ENCODE data around the gene FBXW10.
"Not testable (repeated sequence)": the region's sequence is repeated elsewhere in the genome, so short reads cannot be mapped to it uniquely, and the experiment has no call there.

FBXW10 gene, protein sequence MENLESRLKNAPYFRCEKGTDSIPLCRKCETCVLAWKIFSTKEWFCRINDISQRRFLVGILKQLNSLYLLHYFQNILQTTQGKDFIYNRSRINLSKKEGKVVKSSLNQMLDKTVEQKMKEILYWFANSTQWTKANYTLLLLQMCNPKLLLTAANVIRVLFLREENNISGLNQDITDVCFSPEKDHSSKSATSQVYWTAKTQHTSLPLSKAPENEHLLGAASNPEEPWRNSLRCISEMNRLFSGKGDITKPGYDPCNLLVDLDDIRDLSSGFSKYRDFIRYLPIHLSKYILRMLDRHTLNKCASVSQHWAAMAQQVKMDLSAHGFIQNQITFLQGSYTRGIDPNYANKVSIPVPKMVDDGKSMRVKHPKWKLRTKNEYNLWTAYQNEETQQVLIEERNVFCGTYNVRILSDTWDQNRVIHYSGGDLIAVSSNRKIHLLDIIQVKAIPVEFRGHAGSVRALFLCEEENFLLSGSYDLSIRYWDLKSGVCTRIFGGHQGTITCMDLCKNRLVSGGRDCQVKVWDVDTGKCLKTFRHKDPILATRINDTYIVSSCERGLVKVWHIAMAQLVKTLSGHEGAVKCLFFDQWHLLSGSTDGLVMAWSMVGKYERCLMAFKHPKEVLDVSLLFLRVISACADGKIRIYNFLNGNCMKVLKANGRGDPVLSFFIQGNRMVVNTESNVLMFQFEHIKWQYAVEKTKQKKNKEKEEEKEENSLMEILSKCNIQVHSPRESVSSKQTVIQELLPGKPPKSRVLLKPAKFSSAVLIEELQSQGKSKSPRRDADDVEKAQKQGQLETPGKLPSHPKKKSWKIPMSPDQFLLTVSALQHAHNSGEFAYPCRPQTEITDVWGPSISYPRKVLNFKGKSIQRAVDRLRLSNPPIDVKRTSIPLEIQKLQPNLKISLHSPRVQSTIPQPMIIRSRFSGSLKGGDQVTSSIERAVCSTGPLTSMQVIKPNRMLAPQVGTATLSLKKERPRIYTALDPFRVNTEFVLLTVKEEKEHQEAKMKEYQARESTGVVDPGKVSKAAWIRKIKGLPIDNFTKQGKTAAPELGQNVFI

DNA sequence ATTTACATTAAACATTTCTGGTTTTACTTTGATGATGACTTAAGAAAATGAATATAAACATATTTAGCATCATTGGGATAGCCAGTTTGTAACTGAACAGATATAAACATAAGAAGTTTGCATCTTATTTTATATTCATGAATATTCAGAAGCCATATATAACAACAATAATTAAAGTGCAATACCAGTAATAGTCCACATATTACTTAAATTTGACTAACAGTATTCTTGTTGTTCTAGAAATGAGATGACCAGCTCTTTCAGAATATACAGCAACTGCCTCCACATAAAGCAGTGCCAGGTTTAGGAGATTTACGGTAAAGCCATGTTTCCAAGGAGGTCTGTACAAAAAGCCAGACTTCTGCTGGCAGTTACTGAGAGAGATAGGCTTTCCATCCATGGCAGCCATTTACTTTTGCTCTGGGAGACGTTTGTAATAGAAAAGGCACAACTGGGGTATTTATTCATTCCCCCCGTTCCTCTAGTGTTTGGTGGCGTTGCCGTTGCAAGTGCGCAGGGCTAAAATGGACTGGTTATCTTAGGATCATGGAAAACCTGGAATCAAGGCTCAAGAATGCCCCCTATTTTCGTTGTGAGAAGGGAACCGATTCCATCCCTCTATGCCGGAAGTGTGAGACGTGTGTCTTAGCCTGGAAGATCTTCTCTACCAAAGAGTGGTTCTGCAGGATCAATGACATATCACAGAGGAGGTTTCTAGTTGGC is at the start of gene FBXW10:
Gene FBXW10 (plus strand): TSS at position 356 of the 723 bp plus-strand sequence. CDS start 191 bp downstream, at position 547.
- not testable (repeated sequence) for H3K4me3 ChIP-seq (replicated peaks; ENCODE audit: low read depth, low read length); DNase-seq (ENCODE audit: extremely low read depth, low read depth)

GRCh38 chr17:18695143-18695542 is 48.7 kb upstream of the FBXW10 start:
- not testable (repeated sequence) for H3K4me3 ChIP-seq (replicated peaks; ENCODE audit: low read depth, low read length); DNase-seq (ENCODE audit: extremely low read depth, low read depth)

- DNase-seq (ENCODE audit: extremely low read depth, low read depth): not testable (repeated sequence)
- H3K4me3 ChIP-seq (replicated peaks; ENCODE audit: low read depth, low read length): peak overlapping the region; percentile 54
These were observed 45.3 kb upstream of the FBXW10 start for GRCh38 chr17:18698473-18699103.

- DNase-seq (ENCODE audit: extremely low read depth, low read depth); H3K4me3 ChIP-seq (replicated peaks; ENCODE audit: low read depth, low read length): not testable (repeated sequence)
These were observed 37.9 kb upstream of the FBXW10 start for GRCh38 chr17:18705955-18706354.

DNA sequence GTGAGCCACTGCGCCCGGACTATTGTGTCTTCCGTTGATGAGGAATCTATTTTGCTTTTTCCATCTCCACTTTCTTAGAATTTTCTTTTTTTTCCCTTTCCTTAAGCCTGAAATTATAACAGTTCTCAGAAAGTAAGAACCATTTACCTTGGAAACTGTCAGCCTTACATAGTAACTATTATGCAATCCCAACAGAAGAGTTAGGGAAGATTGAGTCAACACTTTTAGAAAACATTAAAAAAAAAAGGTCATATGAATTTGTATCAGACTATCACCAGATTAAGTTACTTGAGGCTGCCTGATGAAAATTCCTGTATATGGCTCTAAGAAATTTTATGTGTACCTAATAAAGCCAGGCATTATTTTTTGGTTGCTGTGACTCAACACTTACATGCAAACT is 35.6 kb upstream of the FBXW10 start:
- not testable (repeated sequence) for H3K4me3 ChIP-seq (replicated peaks; ENCODE audit: low read depth, low read length); DNase-seq (ENCODE audit: extremely low read depth, low read depth)

DNA sequence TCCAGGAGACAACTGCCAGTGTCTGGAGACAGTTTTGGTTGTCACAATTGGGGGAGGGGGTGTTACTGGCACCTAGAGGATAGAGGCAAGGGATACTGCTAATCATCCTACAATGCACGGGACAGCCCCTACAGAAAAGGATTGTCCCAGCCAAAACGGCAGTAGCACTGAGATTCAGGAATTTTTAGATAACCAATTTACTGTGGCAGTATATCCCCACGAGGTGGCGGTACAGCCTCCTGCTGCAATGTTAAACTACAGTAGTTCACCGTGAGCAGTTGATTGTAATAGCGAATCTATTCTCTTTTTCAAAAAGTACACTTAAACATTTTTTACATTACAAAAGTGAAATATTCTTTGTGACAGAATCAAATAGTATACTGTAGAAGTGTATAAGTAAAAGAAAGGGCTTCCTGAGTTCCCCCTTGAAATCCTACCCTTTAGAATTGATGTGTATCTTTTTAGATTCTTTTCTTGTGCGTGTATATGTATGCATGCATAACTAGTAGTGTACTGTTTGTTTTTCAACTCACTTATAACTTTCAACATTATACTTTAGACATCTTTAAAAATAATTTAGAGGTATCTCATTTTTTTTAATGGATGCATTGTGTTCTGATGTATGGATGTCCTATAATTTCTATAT is 31.4 kb upstream of the FBXW10 start:
- H3K4me3 ChIP-seq (replicated peaks; ENCODE audit: low read depth, low read length): not testable (repeated sequence)
- peak; percentile 42 for TF ChIP-seq CTCF (IDR thresholded peaks at IDR 0.05; ENCODE audit: low read depth, low read length, missing control alignments)
- DNase-seq (ENCODE audit: extremely low read depth, low read depth): peak; percentile 22

GRCh38 chr17:18718643-18719427 is 25.0 kb upstream of the FBXW10 start:
- DNase-seq (ENCODE audit: extremely low read depth, low read depth); H3K4me3 ChIP-seq (replicated peaks; ENCODE audit: low read depth, low read length): not testable (repeated sequence)

DNA sequence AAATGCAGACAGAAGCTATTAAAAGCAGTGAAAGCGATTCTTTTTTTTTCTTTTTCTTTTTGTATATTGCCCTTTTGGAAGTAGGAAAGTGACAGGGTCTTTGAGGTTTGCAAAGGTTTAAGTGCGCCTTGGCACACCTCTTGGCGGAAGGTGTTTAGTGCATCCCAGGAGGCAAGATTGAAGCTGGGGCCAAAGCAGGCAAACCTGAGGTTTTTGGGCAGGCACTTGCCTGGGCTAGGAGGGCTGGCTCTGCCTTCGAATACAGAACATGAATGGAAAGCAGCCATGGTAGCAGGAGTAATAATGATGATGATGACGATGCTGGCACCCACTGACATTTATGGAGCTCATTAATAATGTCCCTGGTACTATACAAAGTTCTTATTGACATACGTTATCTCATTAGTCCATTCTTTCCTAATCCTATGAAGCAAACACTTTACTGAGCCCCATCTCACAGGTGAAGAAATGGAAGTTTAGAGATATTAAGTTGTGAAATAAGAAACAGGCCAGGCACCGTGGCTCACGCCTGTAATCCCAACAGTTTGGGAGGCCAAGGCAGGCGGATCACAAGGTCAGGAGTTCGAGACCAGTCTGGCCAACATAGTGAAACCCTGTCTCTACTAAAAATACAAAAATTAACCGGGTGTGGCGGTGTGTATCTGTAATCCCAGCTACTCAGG is 24.3 kb upstream of the FBXW10 start:
- not testable (repeated sequence) for H3K4me3 ChIP-seq (replicated peaks; ENCODE audit: low read depth, low read length); DNase-seq (ENCODE audit: extremely low read depth, low read depth)

DNA sequence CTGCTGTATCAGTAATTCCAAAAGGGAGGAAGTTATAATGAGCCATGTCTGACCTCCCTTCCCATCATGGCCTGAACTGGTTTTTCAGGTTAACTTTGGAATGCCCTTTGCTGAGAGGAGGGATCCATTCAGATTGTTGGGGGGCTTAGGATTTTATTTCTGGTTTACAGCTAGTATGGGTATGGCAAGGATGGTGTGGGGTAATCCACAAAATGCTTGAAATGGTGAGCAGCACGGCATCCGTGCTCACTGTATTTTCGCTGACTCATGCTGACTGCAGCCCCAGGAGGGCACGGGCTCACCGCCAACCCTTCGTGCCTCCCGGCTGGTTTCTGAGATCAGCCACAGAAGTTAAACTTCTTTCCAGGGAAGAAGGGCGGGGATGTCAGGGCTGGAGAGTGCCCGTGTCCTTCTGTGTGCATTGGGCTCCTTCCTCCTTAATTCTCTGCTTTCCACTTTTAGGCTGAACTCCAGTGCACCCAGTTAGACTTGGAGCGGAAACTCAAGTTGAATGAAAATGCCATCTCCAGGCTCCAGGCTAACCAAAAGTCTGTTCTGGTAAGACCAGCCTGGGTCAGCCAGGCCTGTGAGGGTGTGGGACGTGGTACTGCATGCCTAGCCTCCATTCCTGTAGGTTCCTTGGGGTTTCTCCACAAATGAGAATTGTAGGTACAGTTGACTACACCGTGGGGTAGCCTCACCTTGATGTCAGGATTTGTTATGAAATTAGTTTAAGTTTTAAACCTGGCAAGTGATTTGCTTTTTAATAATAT is 21.9 kb upstream of the FBXW10 start:
- not testable (repeated sequence) for DNase-seq (ENCODE audit: extremely low read depth, low read depth); H3K4me3 ChIP-seq (replicated peaks; ENCODE audit: low read depth, low read length)

- not testable (repeated sequence) for DNase-seq (ENCODE audit: extremely low read depth, low read depth); H3K4me3 ChIP-seq (replicated peaks; ENCODE audit: low read depth, low read length)
These were observed 21.2 kb upstream of the FBXW10 start for GRCh38 chr17:18722612-18723011.

DNA sequence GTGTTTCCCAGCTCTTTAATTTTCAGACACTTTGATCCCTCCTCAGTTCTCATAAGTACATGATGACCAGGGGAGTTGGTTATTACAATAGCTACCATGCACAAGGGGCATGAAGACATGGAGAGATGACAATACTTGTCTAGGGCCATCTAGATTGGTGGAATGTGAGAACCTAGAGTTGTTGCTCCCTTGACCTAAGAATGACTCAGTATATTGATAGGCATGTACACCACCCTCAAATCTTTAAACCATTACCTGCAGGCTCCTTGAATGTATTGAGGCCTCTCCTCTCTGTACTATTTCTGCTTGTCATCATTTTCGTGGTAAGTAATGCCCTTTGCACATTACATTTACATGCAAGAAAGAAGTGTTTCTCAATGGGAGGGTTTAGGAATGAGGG is 20.3 kb upstream of the FBXW10 start:
- H3K4me3 ChIP-seq (replicated peaks; ENCODE audit: low read depth, low read length); DNase-seq (ENCODE audit: extremely low read depth, low read depth): not testable (repeated sequence)

- H3K4me3 ChIP-seq (replicated peaks; ENCODE audit: low read depth, low read length); DNase-seq (ENCODE audit: extremely low read depth, low read depth): not testable (repeated sequence)
These were observed 11.4 kb upstream of the FBXW10 start for GRCh38 chr17:18732438-18732837.

GRCh38 chr17:18733350-18733749 is 10.5 kb upstream of the FBXW10 start:
- H3K4me3 ChIP-seq (replicated peaks; ENCODE audit: low read depth, low read length); DNase-seq (ENCODE audit: extremely low read depth, low read depth): not testable (repeated sequence)
